Esophagus (tissue), 2 donors: Measurements from ENCODE around the gene MOB2. TPM values are rescaled to one million over a fixed set of nuclear protein-coding genes. Genes with fewer than 3 reads are reported as not detected.

Source experiments
- H3K27ac ChIP-seq, 2 donors: one replicate each; pipeline ENCODE4 v1.5.1; 2013; ENCODE audit warnings: low read depth in 2 of 2, mild to moderate bottlenecking in 2 of 2, inconsistent platforms in 1 of 2, low read length in 1 of 2, moderate library complexity in 1 of 2
- H3K27me3 ChIP-seq, 2 donors: one replicate each; pipeline ENCODE4 v1.6.1; 2013; ENCODE audit warnings: low read length in 2 of 2, control low read depth in 1 of 2, mild to moderate bottlenecking in 1 of 2; ENCODE audit not compliant: insufficient read depth in 2 of 2, control insufficient read depth in 1 of 2
- H3K36me3 ChIP-seq, 2 donors: one replicate each; pipeline ENCODE4 v1.6.1; 2013; ENCODE audit warnings: low read length in 1 of 2; ENCODE audit not compliant: control insufficient read depth in 2 of 2, insufficient read depth in 2 of 2
- H3K4me1 ChIP-seq, 2 donors: one replicate each; pipeline ENCODE4 v1.6.1; 2013; ENCODE audit warnings: low read length in 1 of 2; ENCODE audit not compliant: control insufficient read depth in 2 of 2, insufficient read depth in 2 of 2
- H3K4me3 ChIP-seq, 2 donors: one replicate each; pipeline ENCODE4 v1.5.1; 2013; ENCODE audit warnings: low read length in 2 of 2, mild to moderate bottlenecking in 2 of 2, low read depth in 1 of 2, moderate library complexity in 1 of 2
- H3K9me3 ChIP-seq, 2 donors: one replicate each; pipeline ENCODE4 v1.6.1; 2013; ENCODE audit warnings: mild to moderate bottlenecking in 2 of 2, low read depth in 1 of 2, low read length in 1 of 2, moderate library complexity in 1 of 2; ENCODE audit not compliant: control insufficient read depth in 2 of 2, insufficient read depth in 1 of 2
- WGBS, 2 donors: extraction: QIAGEN DNeasy Blood & Tissue Kit; methylation state at CpG; one replicate each; pipeline ENCODE4 v1.1.7; 2013; 5-methylcytosine and 5-hydroxymethylcytosine counted together
- polyA plus RNA-seq, 2 donors: library from polyadenylated mRNA; stranded (reverse); fragments of 200-250 nt; gene quantifications; one replicate each; pipeline ENCODE4 v1.2.3, GENCODE V29; 2013
- donor health status: healthy with polysubstance abuse.
- donor health status: Bipolar disorder and iron deficiency.

MOB2 gene
- polyA plus RNA-seq, 2 donors = 33.2 to 43.8 TPM

GRCh38 chr11:1519028-1520010 is 32.7 kb upstream of the MOB2 start:
- H3K27me3 ChIP-seq = no peaks in the 10 kb centered on the region
- no peak overlapping the region for H3K27ac ChIP-seq
- no peaks in the 10 kb centered on the region for H3K9me3 ChIP-seq
- H3K36me3 ChIP-seq = peaks cover 0 to 5% of the 10 kb centered on the region in 2 donors
- H3K4me3 ChIP-seq = no peak overlapping the region
- WGBS, 2 donors = 94% methylated on average over 17 of the region's 17 CpGs
- peaks cover 5 to 18% of the 10 kb centered on the region in 2 donors for H3K4me1 ChIP-seq

- Histone ChIP-seq H3K4me1 (peaks cover 4 to 16% of the 10 kb centered on the region in 2 donors), H3K9me3 (no peaks in the 10 kb centered on the region)
- WGBS, 2 donors = 93 to 94% methylated on average over 23 of the region's 23 CpGs
These were observed 31.7 kb upstream of the MOB2 start for GRCh38 chr11:1518301-1518700.

GRCh38 chr11:1517117-1518005 is 30.8 kb upstream of the MOB2 start:
- Histone ChIP-seq H3K27me3 (no peaks in the 10 kb centered on the region), H3K4me1 (peaks cover 4 to 16% of the 10 kb centered on the region in 2 donors), H3K4me3 (no peak overlapping the region), H3K36me3 (peaks cover 0 to 12% of the 10 kb centered on the region in 2 donors), H3K27ac (no peak overlapping the region), H3K9me3 (no peaks in the 10 kb centered on the region)
- WGBS, 2 donors = 88 to 89% methylated on average over 28 of the region's 28 CpGs

More at GRCh38 chr11:1518301-1518700, 31.7 kb upstream of the MOB2 start:
- Histone ChIP-seq H3K27ac (no peak overlapping the region), H3K4me3 (no peak overlapping the region), H3K36me3 (peaks cover 0 to 11% of the 10 kb centered on the region in 2 donors), H3K27me3 (no peaks in the 10 kb centered on the region)

DNA sequence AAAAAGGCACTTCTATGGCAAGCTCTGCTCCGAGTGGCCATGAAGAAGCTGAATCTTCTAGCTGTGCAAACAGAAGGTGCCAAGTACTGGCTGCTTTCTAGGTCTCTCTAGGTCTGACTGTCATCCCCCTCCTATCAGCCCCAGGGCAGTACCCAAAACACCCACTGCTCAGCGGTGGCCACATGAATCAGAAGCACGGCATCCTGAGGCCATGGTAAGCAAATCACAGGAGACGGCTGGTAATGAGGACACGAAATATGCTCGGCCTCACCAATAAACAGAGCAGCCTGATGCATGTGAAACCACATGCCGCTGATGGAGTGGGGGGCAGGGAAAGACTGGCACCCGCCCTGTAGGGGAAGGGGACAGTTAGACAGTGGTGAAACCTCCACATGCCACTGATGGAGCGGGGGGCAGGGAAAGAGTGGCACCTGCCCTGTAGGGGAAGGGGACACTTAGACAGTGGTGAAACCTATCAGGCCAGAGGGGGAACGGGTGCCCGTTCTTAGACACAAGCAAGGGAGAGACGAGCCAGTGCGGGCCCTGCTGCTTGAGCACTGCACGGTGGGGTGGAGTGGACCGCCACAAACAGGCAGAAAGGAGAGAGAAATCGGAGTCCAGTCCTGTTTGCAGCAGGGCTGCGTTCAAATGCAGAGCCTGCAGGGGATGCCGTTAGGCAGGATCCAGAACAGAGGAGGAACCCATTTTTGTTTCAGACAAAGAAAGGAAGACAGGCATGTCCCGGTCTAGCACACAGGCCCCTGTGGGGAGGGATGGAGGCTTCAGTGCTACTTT is 29.9 kb upstream of the MOB2 start:
- Histone ChIP-seq H3K4me3 (no peak overlapping the region), H3K9me3 (no peaks in the 10 kb centered on the region), H3K36me3 (peaks cover 0 to 12% of the 10 kb centered on the region in 2 donors), H3K27me3 (no peaks in the 10 kb centered on the region), H3K4me1 (peaks cover 4 to 16% of the 10 kb centered on the region in 2 donors), H3K27ac (no peak overlapping the region)
- 79 to 83% methylated on average over 19 of the region's 19 CpGs for WGBS, 2 donors

DNA sequence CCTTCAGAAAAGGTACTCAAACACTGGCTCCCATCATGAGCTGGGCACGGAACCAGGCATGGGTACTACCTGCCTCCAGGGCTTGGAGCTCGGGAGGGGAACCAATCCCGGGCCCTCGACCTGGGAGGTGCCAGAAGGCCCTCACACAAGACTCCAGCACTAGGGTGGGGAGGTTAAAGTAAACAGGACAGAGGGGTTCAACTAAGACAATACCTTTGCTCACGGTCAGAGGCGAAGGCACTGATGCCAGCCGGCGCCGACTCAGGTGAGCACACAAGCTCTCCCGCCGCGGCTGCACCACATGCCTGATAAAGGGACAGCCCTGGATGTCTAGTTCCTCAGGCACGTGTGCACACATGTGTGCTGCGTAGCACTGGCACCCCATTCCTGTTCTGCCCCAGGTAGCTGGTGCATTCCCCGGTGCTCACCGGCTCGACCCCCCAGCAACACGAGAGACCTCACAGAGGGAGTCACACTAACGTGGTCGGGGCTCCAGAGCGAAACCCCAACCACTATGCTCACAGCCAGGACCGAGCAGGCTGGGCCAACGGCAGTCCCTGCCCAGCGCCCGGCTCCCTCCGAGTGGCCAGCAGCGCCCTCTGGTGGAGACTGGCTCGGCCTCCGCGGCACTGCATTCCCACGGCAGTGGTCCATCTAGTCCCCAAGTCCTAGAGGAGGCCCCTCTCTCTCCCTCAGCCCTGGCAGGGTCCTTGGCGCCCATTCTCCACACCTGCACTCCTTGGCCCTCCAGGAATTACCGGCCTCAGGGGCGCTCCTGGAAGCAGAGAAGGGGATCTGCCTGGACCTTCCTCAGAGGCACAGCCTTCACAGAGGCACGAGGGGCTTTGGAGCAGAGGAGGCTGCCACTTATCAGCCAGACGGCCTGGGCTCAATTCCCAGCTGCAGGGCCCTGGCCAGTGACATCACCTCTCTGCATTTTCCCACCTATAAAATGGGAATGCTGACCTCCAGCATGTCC is 28.8 kb upstream of the MOB2 start:
- Histone ChIP-seq H3K27ac (peak overlapping the region in 1 of 2 donors; percentile 2), H3K27me3 (no peaks in the 10 kb centered on the region), H3K36me3 (peaks cover 2 to 12% of the 10 kb centered on the region in 2 donors), H3K4me3 (no peak overlapping the region), H3K4me1 (peaks cover 4 to 16% of the 10 kb centered on the region in 2 donors), H3K9me3 (no peaks in the 10 kb centered on the region)
- WGBS, 2 donors = 24 to 29% methylated on average over 36 of the region's 36 CpGs

DNA sequence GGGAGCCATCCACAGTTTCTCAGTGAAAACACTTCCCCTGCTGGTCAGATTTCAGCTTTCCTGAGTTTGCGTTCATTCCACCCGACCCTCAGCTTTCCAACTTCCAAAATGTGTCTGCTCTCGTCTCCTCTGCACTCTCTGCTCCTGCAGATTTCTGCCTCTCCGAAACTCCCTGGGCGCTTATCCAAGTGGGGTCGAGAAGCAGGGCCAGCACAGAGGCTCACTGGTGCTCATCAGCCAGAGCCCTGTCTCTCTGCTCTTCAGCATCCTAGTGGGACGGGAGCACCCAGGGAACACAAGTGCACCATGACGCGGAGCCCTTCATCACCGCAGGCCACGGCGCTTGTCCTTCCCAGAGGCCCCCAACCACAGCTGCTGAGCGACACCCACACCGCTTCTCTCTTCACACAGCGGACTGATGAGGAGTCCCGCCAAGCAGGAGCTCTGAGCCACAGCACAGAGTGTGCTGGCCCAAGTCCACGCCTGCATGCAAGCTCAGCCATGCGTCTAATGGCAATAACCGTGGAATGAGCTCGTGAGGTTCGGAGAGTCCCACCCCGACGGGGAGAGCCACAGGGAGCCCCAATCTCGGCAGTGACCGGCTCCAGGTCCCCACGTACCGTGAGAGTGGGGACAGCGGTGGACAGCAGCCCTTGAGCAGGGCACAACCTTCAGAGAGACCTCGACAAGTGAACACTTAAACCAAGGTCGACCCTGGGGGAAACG is 27.9 kb upstream of the MOB2 start:
- H3K4me1 ChIP-seq = peaks cover 4 to 16% of the 10 kb centered on the region in 2 donors
- WGBS, 2 donors = 64 to 75% methylated on average over 31 of the region's 31 CpGs
- no peak overlapping the region for H3K27ac ChIP-seq

DNA sequence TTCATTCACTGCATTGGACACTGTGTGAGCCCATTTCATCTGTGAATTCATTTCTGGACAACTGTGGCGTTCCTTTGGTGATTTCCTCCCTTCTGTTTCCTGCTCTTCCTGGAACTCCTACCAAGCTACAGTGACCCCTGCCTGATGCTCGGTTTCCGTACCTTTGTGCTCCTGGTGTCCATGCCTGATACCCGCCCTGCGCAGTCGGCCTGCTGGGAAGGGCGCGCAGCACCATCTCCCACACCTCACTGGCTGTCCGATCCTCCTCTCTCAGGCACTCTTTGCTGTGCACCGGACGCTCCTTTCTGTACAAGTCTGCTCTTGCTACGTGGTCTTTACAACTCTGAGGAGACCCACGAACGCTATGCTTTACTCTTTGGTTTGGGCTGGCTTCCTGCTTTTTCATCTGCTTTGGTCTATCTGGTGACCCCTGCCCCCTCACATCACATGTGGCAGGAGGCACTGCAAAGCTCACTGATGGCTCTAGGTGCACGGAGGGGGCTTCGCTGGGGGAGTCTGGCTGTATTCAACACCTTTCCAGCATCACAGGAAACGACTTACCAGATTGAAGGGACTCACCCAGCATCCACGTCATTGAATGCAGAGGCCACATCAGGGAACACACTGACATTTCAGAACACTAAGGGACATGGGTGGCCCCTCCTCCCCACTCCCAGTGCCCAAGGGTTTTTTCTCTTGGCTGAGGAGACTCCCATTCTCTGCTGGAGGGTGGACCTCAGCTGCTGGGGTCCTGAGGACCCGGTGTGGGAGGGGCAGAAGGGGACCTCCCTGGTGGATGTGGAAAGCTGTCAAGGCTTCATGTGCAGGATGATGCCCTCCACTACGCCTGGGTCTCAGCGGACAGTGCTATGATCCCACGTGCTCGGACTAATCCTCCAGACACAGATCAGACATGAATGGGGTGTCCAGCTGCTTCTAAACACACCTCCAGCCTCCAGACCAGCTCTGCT is 27.0 kb upstream of the MOB2 start:
- peaks cover 2 to 14% of the 10 kb centered on the region in 2 donors for H3K36me3 ChIP-seq
- peaks cover 2 to 16% of the 10 kb centered on the region in 2 donors for H3K4me1 ChIP-seq
- WGBS, 2 donors = 75 to 84% methylated on average over 23 of the region's 23 CpGs
- no peak overlapping the region for H3K4me3 ChIP-seq
- no peaks in the 10 kb centered on the region for H3K27me3 ChIP-seq
- no peak overlapping the region for H3K27ac ChIP-seq
- no peaks in the 10 kb centered on the region for H3K9me3 ChIP-seq

More for the DNA sequence above, 27.9 kb upstream of the MOB2 start:
- H3K27me3 ChIP-seq = no peaks in the 10 kb centered on the region
- H3K9me3 ChIP-seq = no peaks in the 10 kb centered on the region
- no peak overlapping the region for H3K4me3 ChIP-seq
- H3K36me3 ChIP-seq = peaks cover 2 to 12% of the 10 kb centered on the region in 2 donors
